Kidney glomerular epithelial cell (primary cell): ENCODE results near the gene GNG4.

Experiments
- DNase-seq: peaks from one replicate; lab custom pipeline; 2025; lab: John Stamatoyannopoulos, UW

The GNG4 gene

DNA sequence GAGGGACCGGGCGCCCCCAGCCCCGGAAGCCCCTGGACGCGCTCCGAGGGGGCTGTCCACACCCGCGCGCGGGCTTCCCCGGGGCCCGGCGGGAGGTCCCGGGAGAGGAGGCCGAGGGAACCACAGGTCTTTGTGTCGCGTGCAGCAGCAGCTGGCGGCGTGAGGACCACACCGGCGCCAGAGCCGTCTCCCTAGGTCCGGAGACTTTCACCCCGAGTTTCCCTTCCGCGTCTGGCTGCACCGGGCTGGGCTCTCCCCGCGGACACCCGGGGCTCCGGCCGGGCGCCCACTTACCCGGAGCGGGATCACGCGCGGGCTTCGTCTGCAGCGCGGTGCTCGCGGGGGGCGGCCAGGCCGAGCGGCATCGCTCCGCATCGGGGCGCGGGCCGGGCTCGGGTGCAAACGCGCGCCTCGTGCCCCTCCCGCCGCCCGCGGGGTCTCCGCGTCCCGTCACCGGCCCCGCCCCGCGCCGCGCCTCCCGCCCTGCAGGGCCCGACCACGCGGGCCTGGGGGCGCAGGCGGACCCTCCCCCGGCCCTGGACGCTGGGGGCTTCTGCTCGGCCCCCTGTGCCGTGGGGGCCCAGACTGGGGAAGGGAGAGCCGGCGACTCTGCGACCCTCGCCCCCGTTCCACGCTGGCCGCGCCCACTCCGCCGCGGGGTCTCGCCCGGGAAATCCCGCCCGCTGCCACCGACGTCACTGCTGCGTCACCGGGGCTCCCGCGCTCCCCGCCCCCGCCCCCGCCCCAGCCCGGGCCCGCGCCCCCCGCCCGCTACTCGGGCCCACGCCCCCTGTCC lies at the start of gene GNG4:
TSS of gene GNG4 (minus strand) at position 417 of the 796 bp plus-strand sequence. CDS start 65,946 bp downstream, outside the sequence.
- DNase-seq: no peak

DNA sequence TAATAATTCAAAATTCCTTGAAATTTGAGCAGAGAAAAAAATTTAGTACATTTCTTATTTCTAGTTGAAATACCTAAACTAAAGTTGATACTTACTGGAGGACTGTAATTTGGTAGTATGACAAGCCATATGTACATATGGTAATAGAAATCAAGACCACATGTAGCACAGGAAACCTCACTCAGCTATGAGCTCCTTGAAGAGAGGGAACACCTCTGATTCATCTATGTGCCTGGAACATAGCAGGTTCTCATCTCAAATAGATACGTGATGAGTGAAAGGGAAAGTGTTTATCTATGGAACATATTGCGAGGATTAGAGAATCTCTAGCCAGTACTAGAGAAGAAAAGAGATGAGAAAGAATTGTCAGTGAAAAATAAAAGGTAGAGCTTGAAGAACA lies 47.9 kb upstream of the GNG4 start:
- DNase-seq: no peak

DNA sequence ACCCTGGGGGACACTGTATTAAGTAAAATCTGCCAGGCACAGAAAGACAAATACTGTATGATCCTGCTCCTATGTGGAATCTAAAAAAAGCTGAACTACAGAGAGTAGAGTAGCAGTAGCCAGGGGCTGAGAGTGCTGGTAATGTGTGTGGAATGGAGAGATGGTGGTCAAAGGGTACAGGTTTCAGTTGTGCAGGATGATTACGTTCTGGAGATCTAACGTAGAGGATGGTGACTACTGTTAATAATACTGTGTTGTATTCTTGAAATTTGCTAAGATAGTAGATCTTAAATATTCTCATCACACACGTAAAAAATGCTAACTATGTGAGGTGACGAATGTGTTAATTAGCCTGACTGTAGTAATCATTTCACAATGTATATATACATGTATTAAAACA lies 39.8 kb upstream of the GNG4 start:
- DNase-seq: no peak

DNA sequence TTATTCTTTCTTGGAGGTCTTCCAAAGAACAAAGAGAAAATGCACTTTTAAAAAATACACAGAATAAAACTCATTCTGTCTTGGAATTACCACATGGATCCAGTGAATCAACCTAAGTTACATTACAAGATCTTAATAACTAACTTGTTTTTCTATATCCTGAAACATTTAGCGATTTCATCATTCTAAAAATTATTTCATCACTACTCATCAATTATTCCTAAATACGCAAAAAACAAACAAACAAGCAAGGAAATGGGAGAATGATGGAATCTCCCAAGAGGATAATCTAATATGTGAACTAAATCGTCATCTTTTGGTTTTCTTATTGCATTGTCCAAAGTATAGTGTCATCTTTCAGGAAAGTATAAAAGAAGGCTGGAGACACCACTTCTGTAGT lies 38.5 kb upstream of the GNG4 start:
- no peak for DNase-seq

DNA sequence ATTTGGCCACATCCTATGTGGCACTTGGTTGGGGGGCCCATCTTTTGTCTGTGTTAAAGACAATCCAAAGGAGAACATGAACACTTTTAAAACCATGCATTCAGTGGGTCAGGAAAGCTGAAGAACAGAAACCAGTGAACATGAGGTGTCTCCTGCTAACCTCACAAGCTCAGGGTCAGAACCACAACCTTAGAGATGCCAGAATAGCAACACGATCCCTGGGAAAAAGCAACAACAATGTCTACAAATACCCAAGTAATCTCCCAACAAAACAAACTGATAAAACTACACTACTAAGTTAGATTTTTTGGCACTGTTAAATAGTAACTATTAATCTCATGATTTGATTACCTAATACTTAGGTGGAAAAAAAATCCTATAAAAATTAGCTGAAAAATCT lies 34.1 kb upstream of the GNG4 start:
- DNase-seq: no peak

DNA sequence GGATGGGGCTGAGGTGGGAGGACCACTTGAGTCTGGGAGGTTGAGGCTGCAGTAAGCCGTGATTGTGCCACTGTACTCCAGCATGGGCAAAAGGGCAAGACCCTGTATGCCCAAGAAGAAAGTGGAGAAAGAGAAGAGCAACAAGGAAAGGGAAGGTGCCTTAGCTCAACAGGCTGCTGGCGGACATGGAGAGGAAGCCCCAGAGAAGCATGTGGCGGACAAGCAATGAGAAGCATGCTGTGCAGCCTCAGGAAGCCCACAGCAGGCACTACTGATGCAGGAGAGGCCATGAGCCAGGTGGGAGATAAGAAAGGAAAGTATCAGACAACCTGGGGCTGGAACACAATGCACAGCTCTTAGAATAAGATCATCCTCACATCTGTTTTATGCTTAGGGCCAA lies 32.6 kb upstream of the GNG4 start:
- no peak for DNase-seq

DNA sequence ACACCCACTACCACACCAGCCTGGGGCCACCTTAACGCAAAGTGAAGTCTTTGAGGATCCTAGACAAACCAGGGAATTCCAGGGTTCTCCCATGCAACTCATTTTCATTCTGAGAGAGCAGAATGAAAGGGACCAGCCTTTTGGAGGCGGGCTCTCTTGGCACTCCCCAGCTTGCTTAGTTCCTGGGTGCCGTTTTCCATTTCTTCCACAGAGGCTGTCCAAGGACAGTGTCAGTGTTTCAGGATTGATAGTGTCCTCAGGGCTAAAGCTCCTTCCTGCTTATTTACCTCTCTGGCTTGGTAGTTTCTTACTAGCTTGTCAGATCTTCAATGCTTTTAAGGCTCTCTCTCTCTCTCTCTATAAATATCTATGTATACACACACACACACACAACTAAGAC lies 30.1 kb upstream of the GNG4 start:
- no peak for DNase-seq

DNA sequence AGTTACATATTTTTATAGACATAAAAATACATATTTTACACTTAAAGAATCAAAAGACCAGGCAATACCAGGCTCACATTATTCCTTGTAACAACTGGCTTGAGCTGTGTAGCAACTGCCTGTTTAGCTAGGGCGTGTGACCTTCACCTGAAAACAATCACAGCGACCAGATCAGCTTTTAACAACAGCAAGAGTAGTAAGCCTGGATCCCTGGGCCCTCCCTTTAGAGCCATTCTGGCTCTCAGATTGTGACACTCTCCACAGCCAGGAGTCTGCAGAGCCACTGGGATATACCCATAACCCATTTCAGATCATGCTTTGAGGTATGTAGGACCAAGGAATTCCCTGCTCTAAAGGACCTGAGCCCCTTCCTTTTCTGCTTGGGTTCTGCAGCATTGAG lies 29.4 kb upstream of the GNG4 start:
- DNase-seq: no peak

DNA sequence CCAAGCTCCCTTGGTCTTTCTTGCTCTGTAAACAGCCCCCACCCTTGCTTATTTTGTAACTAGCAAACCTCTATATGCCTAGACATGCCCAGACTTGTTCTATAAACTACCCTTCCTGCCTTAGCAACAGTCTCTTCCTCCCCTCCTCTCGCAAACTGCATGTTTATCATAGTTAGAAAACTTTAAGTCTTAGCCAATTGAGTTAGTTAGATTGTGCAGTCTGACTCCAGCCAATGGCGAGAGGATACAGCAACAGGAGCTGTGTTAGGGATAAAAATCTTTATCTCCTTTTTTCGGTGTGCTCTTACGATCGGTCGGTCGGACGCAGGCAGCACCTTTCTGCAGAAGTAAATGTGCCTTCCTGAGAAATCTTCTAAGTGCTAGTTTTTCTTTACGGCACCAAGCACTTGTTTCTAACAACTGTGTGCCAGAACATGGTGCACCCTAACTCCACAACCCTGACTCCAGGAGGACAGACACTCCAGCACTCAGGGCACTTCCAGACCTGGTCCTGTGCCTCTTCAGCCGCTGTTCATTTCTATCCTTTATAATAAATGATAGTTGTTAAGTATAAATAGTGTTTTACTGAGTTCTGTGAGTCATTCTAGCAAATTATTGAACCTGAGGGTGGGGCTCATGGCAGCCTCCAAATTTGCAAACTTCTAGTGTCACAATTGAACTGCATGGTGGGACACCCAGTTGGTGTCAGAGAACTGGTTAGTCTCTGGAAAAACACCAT lies 25.7 kb upstream of the GNG4 start:
- DNase-seq: no peak

DNA sequence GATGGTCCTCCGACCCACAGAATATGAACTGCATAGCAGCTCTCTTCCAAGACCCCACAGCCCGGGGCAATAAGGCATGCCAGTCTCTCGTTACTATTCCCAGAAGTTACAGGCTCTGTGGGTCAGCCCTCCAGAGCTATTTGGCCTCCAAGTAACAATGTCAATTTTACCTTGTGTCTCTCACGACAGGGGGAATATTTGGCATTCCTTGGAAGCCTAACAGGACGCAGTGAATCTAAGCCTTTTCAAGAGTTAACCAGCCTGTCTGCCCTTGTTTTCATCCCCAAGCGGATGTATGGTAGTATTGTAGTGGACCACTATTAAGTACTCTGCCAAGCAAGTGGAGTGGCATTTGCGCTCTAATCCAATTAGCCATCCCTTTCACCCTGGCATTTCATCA lies 24.4 kb upstream of the GNG4 start:
- no peak for DNase-seq

DNA sequence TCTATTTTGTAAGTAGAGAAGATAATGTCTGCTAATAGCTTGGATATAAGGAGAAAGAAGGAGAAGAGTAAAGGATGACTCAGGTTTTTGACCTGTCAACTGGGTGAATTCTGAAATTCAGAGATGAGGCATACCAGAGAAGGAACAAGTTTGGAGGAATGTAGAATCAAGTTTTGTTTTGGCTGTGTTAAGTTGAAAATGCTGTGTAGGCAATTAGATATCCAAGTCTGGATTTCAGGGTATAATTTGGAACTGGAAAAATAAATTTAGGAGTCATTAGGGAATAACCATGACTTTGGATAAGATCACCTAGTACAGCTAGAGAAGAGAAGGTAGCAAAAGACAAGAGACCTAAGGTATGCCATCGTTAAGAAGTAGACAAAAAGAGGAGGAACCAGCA lies 22.4 kb upstream of the GNG4 start:
- DNase-seq: no peak

DNA sequence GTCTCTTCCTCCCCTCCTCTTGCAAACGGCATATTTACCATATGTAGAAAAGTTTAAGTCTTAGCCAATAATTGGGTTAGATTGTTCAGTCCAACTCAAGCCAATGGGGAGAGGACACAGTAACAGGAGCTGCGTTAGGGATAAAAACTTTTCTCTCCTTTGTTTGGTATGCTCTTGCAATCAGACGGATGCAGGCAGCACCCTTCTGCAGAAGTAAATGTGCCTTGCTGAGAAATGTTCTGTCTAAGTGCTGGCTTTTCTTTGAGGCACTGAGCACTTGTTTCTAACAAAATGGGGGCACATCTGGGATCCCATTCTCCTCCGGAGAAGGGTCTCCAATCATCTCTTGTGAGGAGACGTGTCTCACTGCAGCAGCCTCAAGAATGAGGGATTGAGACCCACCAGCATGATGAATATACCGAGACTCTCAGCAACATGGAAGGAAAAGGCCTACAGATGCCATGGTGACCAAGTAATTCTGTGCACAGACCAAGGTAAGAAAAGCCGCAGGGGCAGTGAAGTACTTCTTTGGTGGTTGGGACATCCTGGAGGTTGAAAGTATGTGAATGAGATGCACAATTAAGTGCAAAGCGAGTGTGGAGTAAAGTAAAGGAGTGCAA lies 20.7 kb upstream of the GNG4 start:
- no peak for DNase-seq

DNA sequence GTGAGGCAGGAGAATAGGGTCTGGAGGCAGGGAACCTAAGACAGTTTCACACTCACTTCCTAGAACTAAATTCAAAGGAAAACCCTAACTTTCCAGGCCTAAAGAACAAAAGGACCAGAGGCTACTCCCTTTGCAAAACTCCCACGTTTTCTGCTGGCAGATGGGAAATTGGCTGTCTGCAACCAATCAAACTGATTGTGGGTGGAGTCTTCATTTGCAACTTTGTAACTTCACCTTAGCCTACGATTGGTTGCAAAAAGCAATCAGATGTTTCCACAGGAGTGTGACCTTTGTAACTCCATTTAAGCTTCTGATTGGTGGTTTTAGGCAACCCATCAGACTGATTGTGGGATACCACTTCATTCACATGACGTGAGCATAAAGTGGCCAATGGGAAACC lies 19.7 kb upstream of the GNG4 start:
- no peak for DNase-seq

DNA sequence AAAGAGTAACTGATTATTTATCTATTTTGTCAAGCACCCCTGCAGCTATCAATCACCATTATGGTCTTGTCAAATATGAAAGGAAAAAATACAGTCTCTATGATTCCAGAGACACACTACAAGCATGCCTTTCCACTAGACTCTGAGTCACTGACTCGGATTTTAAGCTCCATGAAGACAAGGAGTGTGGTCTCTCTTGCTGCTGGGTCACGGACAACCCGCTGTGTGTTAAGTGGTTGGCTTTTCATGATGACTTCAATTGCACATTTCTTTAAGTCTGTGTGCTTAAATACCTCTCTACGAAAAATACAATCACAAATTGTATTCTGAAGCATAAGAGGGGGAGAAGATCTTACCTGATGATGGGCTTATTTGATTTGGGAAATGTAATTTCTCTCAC lies 14.0 kb upstream of the GNG4 start:
- DNase-seq: no peak

DNA sequence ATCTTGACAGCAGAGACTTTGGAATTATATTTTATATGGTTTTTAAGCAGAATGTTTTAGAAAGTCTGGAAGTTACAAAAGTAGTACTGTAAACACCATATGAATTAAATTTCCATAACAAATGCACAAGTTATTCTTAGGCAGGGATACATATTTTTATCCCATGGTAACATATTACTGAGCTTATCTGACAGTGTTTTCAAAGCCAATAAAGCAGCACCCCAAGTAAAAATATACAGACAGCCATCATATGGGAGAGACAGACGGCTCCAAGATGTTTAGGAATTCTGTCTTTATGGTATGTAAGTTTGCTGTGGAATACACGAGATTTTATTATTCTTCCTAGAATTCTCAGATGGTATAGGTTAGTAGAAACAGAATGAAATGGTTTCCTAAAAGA lies 12.0 kb upstream of the GNG4 start:
- no peak for DNase-seq

DNA sequence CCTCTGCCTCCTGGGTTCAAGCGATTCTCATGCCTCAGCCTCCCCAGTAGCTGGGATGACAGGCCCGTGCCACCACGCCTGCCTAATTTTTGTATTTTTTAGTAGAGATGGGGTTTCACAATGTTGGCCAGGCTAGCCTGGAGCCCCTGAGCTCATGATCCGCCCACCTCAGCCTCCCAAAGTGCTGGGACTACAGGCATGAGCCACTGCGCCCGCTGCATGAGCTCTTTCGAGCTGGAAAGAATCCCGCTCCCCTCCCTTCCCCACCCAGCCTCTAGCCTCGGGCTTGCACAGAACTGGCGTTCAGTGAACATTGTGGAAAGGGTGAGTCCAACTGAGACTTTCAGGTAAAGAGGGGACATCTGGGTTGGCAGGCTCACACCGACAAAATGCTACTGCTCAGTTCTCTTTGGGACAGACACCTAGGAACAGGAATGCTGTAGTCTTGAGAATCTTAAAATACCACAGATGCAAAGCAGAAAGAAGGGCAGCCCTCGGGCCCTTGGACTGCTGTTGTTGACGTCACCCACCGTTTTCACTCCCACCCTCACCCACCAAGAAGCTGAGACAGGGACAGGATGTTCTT lies 9.7 kb upstream of the GNG4 start:
- no peak for DNase-seq

DNA sequence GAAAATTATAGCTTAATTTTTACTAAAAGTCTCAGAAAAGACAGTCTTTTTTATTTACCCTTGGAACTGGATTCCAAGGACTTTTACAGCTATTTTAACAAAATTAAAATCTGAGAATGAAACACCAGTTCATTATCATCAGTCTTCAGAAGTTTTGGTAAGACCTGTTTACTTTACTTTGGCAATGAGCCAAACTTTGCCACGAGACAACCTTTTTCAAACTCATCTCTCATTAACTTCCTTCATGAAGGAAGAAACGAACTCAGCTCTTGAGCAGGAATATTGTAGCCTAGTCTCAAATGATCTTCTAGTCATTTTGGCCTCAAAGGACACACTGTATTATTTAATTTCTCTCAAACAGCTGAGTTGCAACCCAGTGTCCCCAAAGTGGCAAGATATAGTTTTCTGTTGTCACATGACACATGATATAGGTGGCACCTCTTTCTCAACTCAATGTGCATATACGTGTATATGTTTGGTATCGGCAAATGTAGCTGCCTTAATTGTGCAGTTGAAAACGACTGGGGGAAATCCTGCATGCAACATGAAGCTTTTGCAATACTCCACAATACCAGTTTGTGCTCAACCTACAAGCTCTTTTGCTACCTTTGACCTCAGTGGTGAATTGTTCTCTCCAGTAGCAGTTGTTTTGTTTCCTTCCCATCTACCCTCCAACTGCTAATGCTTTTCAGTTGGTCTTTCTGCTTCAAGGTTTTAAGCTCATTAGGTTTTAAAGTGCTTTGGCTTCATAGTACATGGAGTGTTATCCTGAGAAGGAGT lies 8.4 kb upstream of the GNG4 start:
- no peak for DNase-seq

DNA sequence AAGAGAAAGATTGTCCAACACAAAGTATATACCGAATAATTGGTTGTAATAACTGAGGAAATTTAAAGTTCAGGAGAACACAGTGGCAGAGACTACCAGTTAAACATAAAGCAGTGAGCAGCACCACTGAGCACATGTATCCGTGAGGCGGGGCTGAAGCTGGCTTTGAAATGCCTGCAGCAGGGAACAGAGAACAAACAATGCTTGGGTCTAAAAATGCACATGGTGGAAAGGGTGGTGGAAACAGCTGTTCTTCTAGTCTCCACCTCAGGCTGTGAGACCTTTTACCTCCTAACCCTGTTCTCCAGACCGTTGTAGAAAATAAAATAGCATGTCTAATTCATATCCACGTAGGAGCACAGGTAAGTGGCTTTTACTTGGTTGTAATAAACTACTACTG lies 7.7 kb upstream of the GNG4 start:
- DNase-seq: no peak

DNA sequence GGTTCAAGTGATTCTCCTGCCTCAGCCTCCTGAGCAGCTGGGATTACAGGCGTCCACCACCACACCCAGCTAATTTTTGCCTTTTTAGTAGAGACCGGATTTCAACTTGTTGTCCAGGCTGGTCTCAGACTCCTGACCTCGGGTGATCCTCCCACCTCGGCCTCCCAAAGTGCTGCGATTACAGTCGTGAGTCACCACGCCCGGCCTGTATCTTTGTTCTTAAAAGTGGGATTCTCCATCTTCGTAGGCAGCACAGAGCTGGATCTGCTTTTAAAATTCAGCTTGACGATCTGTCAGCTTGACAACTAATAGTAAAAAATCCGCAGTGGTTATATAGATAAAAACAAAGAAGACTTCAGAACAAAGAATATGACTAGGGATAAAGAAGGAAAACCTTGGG lies 2.8 kb upstream of the GNG4 start:
- DNase-seq: no peak

DNA sequence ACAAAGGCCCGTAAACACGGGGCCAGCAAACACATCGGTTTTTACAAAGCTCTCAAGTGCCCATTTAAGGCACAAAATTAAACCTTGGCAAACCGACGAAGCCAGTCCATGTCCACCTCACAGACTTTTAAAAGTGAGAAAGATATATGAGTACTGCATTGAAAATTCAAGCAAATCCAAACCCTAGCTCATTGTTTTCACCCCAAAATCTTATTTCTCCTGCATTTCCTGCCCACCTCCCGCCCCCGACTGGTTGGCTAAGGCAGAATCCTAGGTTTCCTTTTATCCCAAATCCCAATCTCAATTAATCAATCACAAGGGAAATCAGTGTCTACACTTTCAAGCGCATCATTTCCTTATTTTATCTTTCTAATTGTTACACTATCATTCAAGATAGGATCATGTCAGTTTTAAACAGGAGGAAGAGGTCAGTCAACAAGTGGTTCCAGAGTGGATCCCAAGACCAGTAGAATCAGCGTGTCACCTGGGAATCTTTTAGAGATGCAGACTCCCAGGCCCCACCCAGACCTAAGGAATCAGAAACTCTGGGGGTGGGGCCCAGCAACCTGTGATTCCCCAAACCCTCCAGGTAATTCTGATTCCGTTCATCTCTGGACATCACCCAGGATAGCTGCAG lies 1.7 kb upstream of the GNG4 start:
- no peak for DNase-seq

DNA sequence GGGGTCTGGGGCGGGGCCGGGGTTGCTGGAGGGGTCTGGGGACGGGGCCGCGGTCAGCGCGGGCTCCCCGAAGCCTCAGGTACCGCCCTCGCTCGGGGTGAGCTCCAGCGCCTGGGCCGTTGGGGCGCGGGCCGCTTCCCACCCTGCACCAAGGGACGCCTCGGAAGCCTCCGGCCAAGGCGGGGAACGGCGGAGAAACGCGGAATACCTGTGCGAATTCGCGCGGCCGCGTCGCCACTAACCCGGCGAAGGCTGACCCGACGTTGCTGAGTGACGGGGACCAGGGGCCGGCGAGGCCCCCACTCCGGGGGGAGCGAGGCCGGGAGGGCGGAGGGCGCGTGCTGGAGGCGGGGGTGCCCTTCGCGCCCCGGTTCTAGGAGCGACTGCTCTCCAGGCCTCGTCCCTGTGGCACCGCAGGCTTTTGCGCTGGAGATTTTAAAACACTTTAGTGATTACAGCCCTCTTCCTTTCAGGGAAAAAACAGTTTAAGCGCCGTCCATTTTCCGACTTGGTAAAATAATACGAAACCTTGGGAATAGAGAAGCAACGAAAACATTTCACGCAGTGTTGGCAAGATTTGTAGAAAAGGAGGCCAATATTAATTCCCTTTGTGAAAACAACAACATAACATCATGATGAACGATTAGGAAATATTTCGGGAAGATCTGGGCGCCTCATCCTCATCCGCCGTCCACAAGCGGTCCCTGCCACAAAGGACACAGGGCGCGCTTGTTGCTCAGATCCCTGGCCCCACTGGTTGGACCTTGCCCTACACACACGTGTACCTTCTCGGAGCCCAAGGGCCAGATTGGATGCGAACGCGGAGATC lies 971 bp upstream of the GNG4 start:
- DNase-seq: no peak
